Activated naive CD4-positive, alpha-beta T cell treated with anti-CD3 and anti-CD28 coated beads for 36 hours (primary cell): ENCODE measurements around the gene CSTPP1. TPM values are rescaled to one million over a fixed set of nuclear protein-coding genes. Genes with fewer than 3 reads are reported as not detected.
"Not testable (repeated sequence)": the region's sequence is repeated elsewhere in the genome, so short reads cannot be mapped to it uniquely, and the experiment has no call there.

ENCODE experiments used
- CTCF ChIA-PET: fragments of 350-600 bp; sonication (Branson Sonifier 250); formaldehyde crosslinking; loops from one replicate; lab custom pipeline; 2021; ENCODE audit warnings: antibody characterized with exemption; lab: Charles Lee
- DNase-seq: peaks from one replicate; pipeline ENCODE4 v3.0.0-alpha.2; 2020
- H3K27ac Mint-ChIP-seq: one replicate; pipeline ENCODE4 v1.8.0; 2021; ENCODE audit warnings: mild to moderate bottlenecking, mixed read lengths
- H3K27me3 Mint-ChIP-seq: one replicate; pipeline ENCODE4 v1.8.0; 2021; ENCODE audit warnings: low read depth, mixed read lengths
- H3K36me3 Mint-ChIP-seq: one replicate; pipeline ENCODE4 v1.8.0; 2021; ENCODE audit warnings: low read depth, mixed read lengths
- H3K4me1 Mint-ChIP-seq: one replicate; pipeline ENCODE4 v1.8.0; 2021; ENCODE audit warnings: low read depth, mixed read lengths
- H3K4me3 Mint-ChIP-seq: one replicate; pipeline ENCODE4 v1.8.0; 2021; ENCODE audit warnings: mild to moderate bottlenecking, moderate library complexity, mixed read lengths
- H3K9me3 Mint-ChIP-seq: one replicate; pipeline ENCODE4 v1.8.0; 2021; ENCODE audit warnings: mixed read lengths
- intact Hi-C: fragments of 100-400 bp; cut with micrococcal nuclease; formaldehyde crosslinking; loops from one replicate; pipeline ENCODE4 v1.15.1; 2023
- total RNA-seq, 2 experiments: library from RNA; stranded (reverse); gene quantifications; one replicate each; pipeline ENCODE4 v1.2.3, GENCODE V29; 2021

The CSTPP1 gene
- total RNA-seq, 2 experiments from 2014 or later = 14.0 TPM

GRCh38 chr11:47061429-47062178, 125.0 kb downstream of the CSTPP1 start:
- Mint-ChIP-seq H3K27ac (no peak overlapping the region), H3K36me3 (peaks cover 6% of the 10 kb centered on the region), H3K4me3 (no peak overlapping the region), H3K4me1 (peaks cover 6% of the 10 kb centered on the region), H3K9me3 (peaks cover 3% of the 10 kb centered on the region), H3K27me3 (no peaks in the 10 kb centered on the region)
- no peak for DNase-seq
- CTCF ChIA-PET = no interaction called here
- intact Hi-C loops = no loop called here

DNA sequence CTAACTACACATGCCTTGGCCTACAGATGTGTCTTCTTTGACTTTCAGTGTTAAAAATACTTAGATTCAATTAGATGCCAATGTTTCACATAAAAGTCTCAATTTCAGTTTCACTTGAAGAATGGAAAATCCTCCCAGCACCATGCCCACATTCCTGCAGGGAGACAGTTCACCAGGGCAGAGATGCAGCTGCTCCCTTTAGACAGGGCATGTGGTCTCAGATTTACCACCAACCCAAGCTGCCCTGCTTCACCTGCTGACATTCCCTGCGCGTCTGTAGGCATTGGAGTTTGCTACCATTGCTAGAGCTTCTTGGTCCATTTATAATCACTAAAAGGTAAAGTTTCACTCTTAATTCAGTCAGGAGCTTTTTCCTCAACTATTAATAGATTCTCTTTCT, 126.2 kb downstream of the CSTPP1 start:
- no peak for DNase-seq
- no peaks in the 10 kb centered on the region for H3K9me3 Mint-ChIP-seq
- CTCF ChIA-PET = no interaction called here
- H3K27me3 Mint-ChIP-seq = no peaks in the 10 kb centered on the region
- H3K4me3 Mint-ChIP-seq = no peak overlapping the region
- H3K27ac Mint-ChIP-seq = no peak overlapping the region
- intact Hi-C loops = no loop called here
- peaks cover 6% of the 10 kb centered on the region for H3K4me1 Mint-ChIP-seq
- H3K36me3 Mint-ChIP-seq = peaks cover 2% of the 10 kb centered on the region

DNA sequence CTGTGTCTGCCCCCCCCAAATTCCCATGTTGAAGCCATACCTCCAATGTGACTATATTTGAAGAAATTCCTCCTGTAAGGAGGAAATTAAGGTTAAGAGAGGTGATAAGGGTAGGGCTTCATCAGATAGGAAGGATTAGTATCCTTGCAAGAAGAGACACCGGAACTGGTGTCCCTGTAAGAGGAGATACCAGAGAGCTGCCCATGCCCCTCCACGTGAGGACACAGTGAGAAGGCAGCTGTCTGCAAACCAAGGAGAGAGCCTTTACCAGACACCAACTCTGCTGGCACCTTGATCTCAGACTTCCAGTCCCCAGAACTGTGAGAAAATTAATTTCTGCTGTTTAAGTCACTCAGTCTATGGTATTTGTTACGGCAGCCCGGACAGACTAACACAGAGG, 130.8 kb downstream of the CSTPP1 start:
- no peak overlapping the region for H3K27ac Mint-ChIP-seq
- intact Hi-C loops = no loop called here
- no peak for DNase-seq
- no peak overlapping the region for H3K4me3 Mint-ChIP-seq
- H3K27me3 Mint-ChIP-seq = no peaks in the 10 kb centered on the region
- no peaks in the 10 kb centered on the region for H3K9me3 Mint-ChIP-seq
- CTCF ChIA-PET = interaction anchor here (0.6 to 1.5 kb wide), 3 partner anchors 7 to 862 kb away, joined by 3 to 4 read pairs (median 3); no protein-coding TSS in a partner anchor
- no peaks in the 10 kb centered on the region for H3K4me1 Mint-ChIP-seq
- H3K36me3 Mint-ChIP-seq = peaks cover 2% of the 10 kb centered on the region

DNA sequence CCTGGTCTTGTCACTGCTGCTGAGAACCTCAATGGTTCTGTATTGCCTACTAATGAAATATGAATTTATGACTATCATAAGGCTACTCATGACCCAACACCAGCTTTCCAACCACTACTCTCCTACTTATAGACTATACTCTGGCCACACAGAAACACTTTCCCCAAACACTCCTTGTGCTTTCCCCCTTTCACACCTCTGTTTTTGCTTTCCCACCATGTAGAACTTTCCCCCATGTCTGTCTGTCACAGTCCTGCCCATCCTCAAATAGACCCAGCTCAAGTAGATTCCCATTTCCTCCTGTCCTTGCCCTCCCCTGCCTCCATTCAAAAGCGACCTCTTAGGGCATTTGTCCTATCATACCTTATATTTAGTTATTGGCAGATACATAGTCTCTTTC, 134.2 kb downstream of the CSTPP1 start:
- CTCF ChIA-PET = no interaction called here
- Mint-ChIP-seq H3K27ac (no peak overlapping the region), H3K4me3 (no peak overlapping the region), H3K4me1 (no peaks in the 10 kb centered on the region), H3K27me3 (no peaks in the 10 kb centered on the region), H3K9me3 (no peaks in the 10 kb centered on the region), H3K36me3 (no peaks in the 10 kb centered on the region)
- no peak for DNase-seq
- intact Hi-C loops = no loop called here

DNA sequence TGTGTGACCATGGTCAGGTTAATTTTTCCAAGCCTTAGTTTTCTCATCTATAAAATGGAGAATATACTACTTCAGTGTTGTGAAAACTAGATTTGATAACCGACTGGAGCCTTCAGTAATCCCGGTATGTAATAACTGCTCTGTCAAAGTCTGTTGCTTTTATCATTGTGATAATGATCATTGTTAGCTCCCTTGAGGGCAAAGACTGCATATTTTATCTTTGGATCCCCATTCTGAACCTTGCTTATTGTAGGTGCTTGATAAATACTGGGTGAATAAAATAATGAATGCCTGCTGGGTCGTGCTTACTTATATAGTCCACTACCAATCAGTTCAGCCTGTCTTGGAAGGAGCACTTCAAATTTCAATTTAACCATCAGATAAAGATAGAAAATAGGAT, 134.8 kb downstream of the CSTPP1 start:
- intact Hi-C loops = no loop called here
- CTCF ChIA-PET = no interaction called here

DNA sequence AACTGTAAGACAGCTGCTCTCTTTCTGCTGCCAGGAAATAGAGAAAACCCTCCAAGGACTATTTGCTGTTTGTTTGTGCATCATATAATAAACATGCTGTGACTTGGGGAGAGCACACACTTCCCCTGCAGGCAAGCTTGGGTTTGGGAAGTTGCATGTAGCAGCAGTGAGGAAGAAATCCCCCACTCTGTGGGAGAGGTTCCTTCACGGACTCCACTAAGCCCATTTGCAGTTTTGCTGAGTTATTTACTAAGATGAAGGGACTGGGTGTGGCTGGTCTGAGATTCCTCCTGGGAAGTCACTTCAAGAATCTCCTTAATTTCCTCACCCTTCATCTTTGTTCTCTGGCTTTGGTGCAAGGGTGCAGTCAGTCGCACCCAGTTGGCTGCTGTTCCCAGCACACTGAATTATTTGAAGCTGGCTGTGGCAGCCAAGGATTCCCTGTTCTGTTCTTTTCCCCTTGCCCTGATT, 135.3 kb downstream of the CSTPP1 start:
- CTCF ChIA-PET = no interaction called here

More for the DNA sequence above, 134.8 kb downstream of the CSTPP1 start:
- no peak for DNase-seq
- Mint-ChIP-seq H3K27me3 (no peaks in the 10 kb centered on the region), H3K4me3 (no peak overlapping the region), H3K36me3 (no peaks in the 10 kb centered on the region), H3K4me1 (no peaks in the 10 kb centered on the region), H3K9me3 (no peaks in the 10 kb centered on the region), H3K27ac (no peak overlapping the region)

GRCh38 chr11:47078751-47079521, 142.4 kb downstream of the CSTPP1 start:
- Mint-ChIP-seq H3K27ac (no peak overlapping the region), H3K36me3 (no peaks in the 10 kb centered on the region), H3K4me3 (no peak overlapping the region), H3K4me1 (peaks cover 5% of the 10 kb centered on the region), H3K9me3 (no peaks in the 10 kb centered on the region), H3K27me3 (no peaks in the 10 kb centered on the region)
- CTCF ChIA-PET = no interaction called here
- intact Hi-C loops = no loop called here
- DNase-seq = no peak

More for the DNA sequence above, 135.3 kb downstream of the CSTPP1 start:
- no peaks in the 10 kb centered on the region for H3K9me3 Mint-ChIP-seq
- intact Hi-C loops = no loop called here
- no peaks in the 10 kb centered on the region for H3K36me3 Mint-ChIP-seq
- DNase-seq = no peak
- H3K27ac Mint-ChIP-seq = no peak overlapping the region
- H3K4me1 Mint-ChIP-seq = no peaks in the 10 kb centered on the region
- H3K4me3 Mint-ChIP-seq = no peak overlapping the region
- H3K27me3 Mint-ChIP-seq = no peaks in the 10 kb centered on the region

- H3K27ac Mint-ChIP-seq, H3K27me3 Mint-ChIP-seq, H3K4me3 Mint-ChIP-seq, H3K4me1 Mint-ChIP-seq, H3K36me3 Mint-ChIP-seq, intact Hi-C loops, DNase-seq, H3K9me3 Mint-ChIP-seq: not testable (repeated sequence)
- CTCF ChIA-PET = interaction anchor here (0.6 to 1.3 kb wide), 3 partner anchors 25 to 164 kb away, joined by 3 to 4 read pairs (median 3); no protein-coding TSS in a partner anchor
Observed at GRCh38 chr11:47080775-47081174, 144.2 kb downstream of the CSTPP1 start.

DNA sequence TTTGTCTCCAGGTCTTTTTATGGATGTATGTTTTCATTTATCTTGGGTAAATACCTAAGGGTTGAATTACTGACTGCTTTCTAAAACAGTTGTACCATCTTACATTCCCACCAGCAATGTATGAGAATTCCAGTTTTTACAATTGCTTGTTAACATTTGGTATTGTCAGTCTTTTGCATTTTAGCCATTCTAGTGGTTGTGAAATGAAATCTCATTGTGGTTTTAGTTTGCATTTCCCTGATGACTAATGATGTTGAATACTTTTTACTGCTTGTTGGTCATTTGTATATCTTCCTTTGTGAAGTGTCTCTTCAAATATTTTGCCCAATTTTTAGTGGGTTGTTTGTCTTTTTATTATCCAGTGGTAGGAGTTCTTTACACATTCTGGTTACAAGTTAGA, 147.4 kb downstream of the CSTPP1 start:
- peaks cover 6% of the 10 kb centered on the region for H3K4me1 Mint-ChIP-seq
- no peak overlapping the region for H3K4me3 Mint-ChIP-seq
- DNase-seq = no peak
- intact Hi-C loops = no loop called here
- CTCF ChIA-PET = no interaction called here
- no peak overlapping the region for H3K27ac Mint-ChIP-seq
- H3K36me3 Mint-ChIP-seq = no peaks in the 10 kb centered on the region
- H3K27me3 Mint-ChIP-seq = no peaks in the 10 kb centered on the region
- H3K9me3 Mint-ChIP-seq = no peaks in the 10 kb centered on the region

DNA sequence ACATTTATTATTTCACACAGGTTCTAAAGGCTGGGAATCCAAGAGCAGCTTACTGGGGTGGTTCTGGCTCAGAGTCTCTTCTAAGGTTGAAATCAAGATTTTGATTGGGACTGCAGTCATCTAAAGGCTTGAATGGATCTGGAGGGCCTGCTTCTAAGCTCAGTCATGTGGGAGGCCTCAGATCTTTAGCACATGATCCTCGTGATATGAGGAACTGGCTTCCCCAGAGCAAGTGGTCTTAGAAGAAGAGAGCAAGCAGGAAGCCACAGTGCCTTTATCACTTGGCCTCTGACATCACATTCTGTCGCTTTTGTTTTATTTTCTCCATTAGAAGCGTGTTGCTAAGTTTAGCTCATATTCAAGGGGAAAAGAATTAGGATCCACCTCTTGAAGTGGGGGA, 151.2 kb downstream of the CSTPP1 start:
- DNase-seq = no peak
- no peaks in the 10 kb centered on the region for H3K27me3 Mint-ChIP-seq
- intact Hi-C loops = no loop called here
- no peaks in the 10 kb centered on the region for H3K9me3 Mint-ChIP-seq
- no peaks in the 10 kb centered on the region for H3K36me3 Mint-ChIP-seq
- H3K27ac Mint-ChIP-seq = no peak overlapping the region
- CTCF ChIA-PET = interaction anchor here (0.5 to 0.9 kb wide), 2 partner anchors 13 to 123 kb away, joined by 3 read pairs; no protein-coding TSS in a partner anchor
- peaks cover 6% of the 10 kb centered on the region for H3K4me1 Mint-ChIP-seq
- H3K4me3 Mint-ChIP-seq = no peak overlapping the region

GRCh38 chr11:47093541-47093940, 157.0 kb downstream of the CSTPP1 start:
- Mint-ChIP-seq H3K36me3 (no peaks in the 10 kb centered on the region), H3K27ac (no peak overlapping the region), H3K4me1 (no peaks in the 10 kb centered on the region), H3K27me3 (no peaks in the 10 kb centered on the region), H3K9me3 (no peaks in the 10 kb centered on the region), H3K4me3 (no peak overlapping the region)
- intact Hi-C loops = no loop called here
- CTCF ChIA-PET = no interaction called here
- no peak for DNase-seq

DNA sequence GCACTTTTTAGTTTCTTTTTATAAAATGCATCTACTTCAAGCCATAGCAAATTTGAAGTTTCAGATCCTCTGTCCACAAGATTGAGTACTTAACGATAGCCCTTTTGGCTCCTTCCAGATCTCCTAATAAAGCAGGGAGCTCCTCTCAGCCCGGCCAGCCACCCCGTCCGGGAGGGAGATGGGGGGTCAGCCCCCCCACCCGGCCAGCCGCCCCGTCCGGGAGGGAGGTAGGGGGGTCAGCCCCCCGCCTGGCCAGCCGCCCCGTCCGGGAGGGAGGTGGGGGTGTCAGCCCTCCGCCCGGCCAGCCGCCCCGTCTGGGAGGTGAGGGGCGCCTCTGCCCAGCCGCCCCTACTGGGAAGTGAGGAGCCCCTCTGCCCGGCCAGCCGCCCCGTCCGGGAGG, 160.3 kb downstream of the CSTPP1 start:
- H3K27ac Mint-ChIP-seq, CTCF ChIA-PET, DNase-seq, H3K4me3 Mint-ChIP-seq, H3K9me3 Mint-ChIP-seq, H3K36me3 Mint-ChIP-seq, H3K27me3 Mint-ChIP-seq, intact Hi-C loops: not testable (repeated sequence)
- peaks cover 18% of the 10 kb centered on the region for H3K4me1 Mint-ChIP-seq
